Thymus (tissue), 11 donors: ENCODE measurements around the gene DCDC2. TPM values are rescaled to one million over a fixed set of nuclear protein-coding genes. Genes with fewer than 3 reads are reported as not detected.
"Not testable (repeated sequence)": the region's sequence is repeated elsewhere in the genome, so short reads cannot be mapped to it uniquely, and the experiment has no call there.

Experiments
- DNase-seq, 9 donors: peaks; one replicate each; pipeline ENCODE4 v3.0.0-alpha.2; 2013; ENCODE audit warnings: low spot score in 9 of 9, low read depth in 6 of 9, missing footprints in 1 of 9
- H3K27ac ChIP-seq, 2 donors: one replicate each; pipeline ENCODE4 v1.5.1; 2013; ENCODE audit warnings: control low read depth in 1 of 2, low read depth in 1 of 2, low read length in 1 of 2, mild to moderate bottlenecking in 1 of 2, moderate library complexity in 1 of 2
- H3K27me3 ChIP-seq, 2 donors: one replicate each; pipeline ENCODE4 v1.5.1; 2013; ENCODE audit warnings: low read length in 1 of 2; ENCODE audit not compliant: control insufficient read depth in 2 of 2, insufficient read depth in 1 of 2
- H3K36me3 ChIP-seq, 2 donors: one replicate each; pipeline ENCODE4 v1.5.1; 2013; ENCODE audit warnings: low read length in 1 of 2, mild to moderate bottlenecking in 1 of 2, moderate library complexity in 1 of 2; ENCODE audit not compliant: control insufficient read depth in 2 of 2, insufficient read depth in 2 of 2
- H3K4me1 ChIP-seq, 2 donors: one replicate each; pipeline ENCODE4 v1.5.1; 2013; ENCODE audit warnings: low read length in 2 of 2; ENCODE audit not compliant: control insufficient read depth in 2 of 2, insufficient read depth in 2 of 2
- H3K4me3 ChIP-seq, 2 donors: one replicate each; pipeline ENCODE4 v1.5.1; 2013; ENCODE audit warnings: low read length in 2 of 2, control low read depth in 1 of 2, mild to moderate bottlenecking in 1 of 2
- H3K9me3 ChIP-seq, 2 donors: one replicate each; pipeline ENCODE4 v1.5.1; 2013; ENCODE audit warnings: low read length in 1 of 2, mild to moderate bottlenecking in 1 of 2; ENCODE audit not compliant: control insufficient read depth in 2 of 2, insufficient read depth in 1 of 2
- WGBS: extraction: QIAGEN DNeasy Blood & Tissue Kit; methylation state at CpG from one replicate; pipeline ENCODE4 v1.1.7; 2013; 5-methylcytosine and 5-hydroxymethylcytosine counted together
- polyA plus RNA-seq: library from polyadenylated mRNA; stranded (reverse); fragments of 200-250 nt; gene quantifications from one replicate; pipeline ENCODE4 v1.2.3, GENCODE V29; 2013
- total RNA-seq: library from RNA; stranded (reverse); fragments of 120-200 nt; gene quantifications from one replicate; pipeline ENCODE4 v1.2.4, GENCODE V29; 2013
- donor health status: healthy.

The DCDC2 gene
- total and polyA plus RNA-seq, 2 donors, result 0.19 to 0.25 TPM

DNA sequence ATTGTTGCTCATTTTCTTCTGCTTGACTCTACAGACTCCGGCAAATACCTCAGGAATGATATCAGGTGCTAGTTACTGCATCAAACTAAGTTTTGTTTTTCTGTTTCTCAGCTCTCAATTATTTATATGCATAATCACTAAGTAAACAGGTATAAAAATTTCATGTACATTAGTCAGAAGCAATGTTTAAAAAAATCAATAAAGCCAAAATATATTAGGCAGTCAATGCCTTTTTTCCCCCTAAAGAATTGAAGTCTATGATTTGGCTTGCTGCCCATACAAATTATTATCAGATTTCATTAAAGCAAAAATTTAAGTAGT is 24.3 kb upstream of the DCDC2 start:
- Histone ChIP-seq H3K4me1 (no peaks in the 10 kb centered on the region), H3K4me3 (no peak overlapping the region), H3K36me3 (no peaks in the 10 kb centered on the region), H3K27ac (no peak overlapping the region), H3K27me3 (no peaks in the 10 kb centered on the region), H3K9me3 (no peaks in the 10 kb centered on the region)
- no peak for DNase-seq
- WGBS, result 99% methylated on average over 1 of the region's 1 CpG

- no peak overlapping the region for H3K4me3 ChIP-seq
- H3K36me3 ChIP-seq, result no peaks in the 10 kb centered on the region
- over 99% methylated on average over 4 of the region's 4 CpGs for whole genome bisulfite sequencing
- H3K27me3 ChIP-seq, result no peaks in the 10 kb centered on the region
- no peak for DNase-seq
- no peak overlapping the region for H3K27ac ChIP-seq
- no peaks in the 10 kb centered on the region for H3K9me3 ChIP-seq
- no peaks in the 10 kb centered on the region for H3K4me1 ChIP-seq
These were observed 23.8 kb upstream of the DCDC2 start for GRCh38 chr6:24381476-24382219.

- Histone ChIP-seq H3K4me1 (no peaks in the 10 kb centered on the region), H3K9me3 (no peaks in the 10 kb centered on the region), H3K27me3 (no peaks in the 10 kb centered on the region), H3K27ac (no peak overlapping the region), H3K36me3 (no peaks in the 10 kb centered on the region), H3K4me3 (no peak overlapping the region)
- 93% methylated on average over 1 of the region's 1 CpG for WGBS
- DNase-seq, result no peak
These were observed 20.7 kb upstream of the DCDC2 start for GRCh38 chr6:24378473-24379097.

DNA sequence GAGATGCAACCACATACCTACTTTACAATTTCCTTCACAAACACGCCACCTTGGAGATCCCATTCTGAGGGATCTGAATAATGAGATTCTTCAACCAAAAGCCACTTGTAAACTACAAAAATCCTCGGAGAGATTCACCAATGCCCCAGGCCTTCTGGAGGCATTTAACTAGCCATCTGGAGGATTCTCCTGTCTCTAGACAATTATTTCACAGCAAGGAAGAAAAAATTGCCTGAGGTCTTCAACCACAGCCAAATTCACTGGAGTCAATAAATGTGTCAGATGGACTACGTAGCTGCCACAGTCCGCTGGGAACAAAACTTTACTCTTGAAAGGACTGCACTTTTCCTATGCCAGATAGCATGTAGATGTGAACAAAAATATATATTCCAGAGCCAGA is 19.0 kb upstream of the DCDC2 start:
- Histone ChIP-seq H3K27me3 (no peaks in the 10 kb centered on the region), H3K36me3 (no peaks in the 10 kb centered on the region), H3K9me3 (no peaks in the 10 kb centered on the region), H3K27ac (no peak overlapping the region), H3K4me1 (no peaks in the 10 kb centered on the region), H3K4me3 (no peak overlapping the region)
- WGBS, result 92% methylated on average over 4 of the region's 4 CpGs
- no peak for DNase-seq

DNA sequence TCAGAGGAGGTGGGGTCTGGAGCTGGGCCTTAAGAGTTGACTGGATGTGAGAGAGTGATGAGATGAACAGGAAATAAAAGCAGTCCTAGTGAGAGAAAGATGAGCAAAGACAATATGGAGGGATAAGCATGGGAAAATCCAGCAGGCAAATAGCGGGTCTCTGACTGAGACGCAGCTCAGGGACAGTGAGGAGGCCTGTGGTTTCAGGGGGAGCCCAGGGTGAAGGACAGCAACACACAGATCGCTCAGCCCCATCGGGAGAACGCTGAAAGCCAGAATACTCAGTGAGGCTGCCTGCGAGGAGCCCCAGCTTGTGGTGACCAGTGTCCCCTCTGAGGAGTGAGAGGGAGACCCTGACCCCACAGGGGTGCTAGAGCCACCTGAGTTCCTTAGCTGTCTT is 16.8 kb upstream of the DCDC2 start:
- 97% methylated on average over 6 of the region's 6 CpGs for WGBS
- Histone ChIP-seq H3K4me3 (no peak overlapping the region), H3K27me3 (no peaks in the 10 kb centered on the region), H3K9me3 (no peaks in the 10 kb centered on the region), H3K27ac (no peak overlapping the region), H3K4me1 (no peaks in the 10 kb centered on the region), H3K36me3 (no peaks in the 10 kb centered on the region)
- DNase-seq, result no peak

- 82% methylated on average over 8 of the region's 8 CpGs for WGBS
- H3K4me1 ChIP-seq, DNase-seq, H3K4me3 ChIP-seq, H3K9me3 ChIP-seq, H3K27ac ChIP-seq, H3K36me3 ChIP-seq, H3K27me3 ChIP-seq: not testable (repeated sequence)
These were observed 7.3 kb upstream of the DCDC2 start for GRCh38 chr6:24365103-24365633.

- DNase-seq, H3K27ac ChIP-seq, H3K4me3 ChIP-seq, H3K36me3 ChIP-seq: not testable (repeated sequence)
- H3K27me3 ChIP-seq, result peaks cover 13 to 21% of the 10 kb centered on the region in 2 donors
- H3K9me3 ChIP-seq, result peaks cover 0 to 12% of the 10 kb centered on the region in 2 donors
- WGBS, result 95% methylated on average over 5 of the region's 5 CpGs
- peaks cover 5 to 17% of the 10 kb centered on the region in 2 donors for H3K4me1 ChIP-seq
These were observed 4.5 kb upstream of the DCDC2 start for GRCh38 chr6:24362363-24362762.

DNA sequence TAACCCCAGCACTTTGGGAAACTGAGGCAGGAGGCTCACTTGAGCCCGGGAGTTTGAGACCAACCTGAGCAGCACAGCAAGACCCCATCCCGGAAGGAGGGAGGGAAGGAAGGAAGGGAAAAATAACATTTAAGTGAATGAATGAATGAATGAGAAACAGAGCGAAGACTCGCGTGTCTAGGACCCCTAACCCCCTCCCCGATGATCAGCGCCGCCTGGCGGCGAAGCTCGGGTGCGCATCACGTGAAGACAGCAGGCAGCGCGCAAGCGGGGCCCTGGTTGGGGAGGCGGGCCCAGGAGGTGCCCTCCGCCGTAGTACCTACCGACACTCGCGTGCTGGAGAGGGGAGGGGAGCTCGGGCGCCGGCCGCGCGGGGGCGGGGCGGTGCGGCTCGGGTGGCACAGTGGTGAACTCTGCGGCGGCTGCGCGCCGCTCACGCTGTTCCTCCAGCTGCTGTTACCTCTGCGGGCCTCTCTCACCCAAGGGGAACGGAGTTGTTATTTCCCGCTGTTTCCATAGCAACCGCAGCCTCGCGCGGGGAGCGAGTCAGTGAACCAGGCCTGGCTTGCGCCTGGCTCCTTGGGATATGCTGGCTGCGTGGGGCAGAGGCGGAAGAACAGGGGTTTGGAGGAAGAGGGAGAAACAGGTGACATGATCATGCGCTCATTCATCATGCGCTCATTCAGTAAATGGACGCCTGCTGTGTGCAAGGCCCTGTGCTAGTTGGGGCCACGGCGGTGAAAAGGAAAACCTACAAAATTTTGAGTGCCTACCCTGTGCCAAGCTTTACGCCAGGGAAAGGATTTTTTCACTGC is 2.0 kb upstream of the DCDC2 start:
- no peaks in the 10 kb centered on the region for H3K36me3 ChIP-seq
- DNase-seq, result peak; percentile 48 to 88 (median 75)
- peak overlapping the region; percentile 32 to 44 for H3K4me3 ChIP-seq
- H3K9me3 ChIP-seq, result peaks cover 0 to 13% of the 10 kb centered on the region in 2 donors
- WGBS, result 7% methylated on average over 55 of the region's 55 CpGs
- H3K27me3 ChIP-seq, result peaks cover 22 to 36% of the 10 kb centered on the region in 2 donors
- no peak overlapping the region for H3K27ac ChIP-seq
- peaks cover 5 to 17% of the 10 kb centered on the region in 2 donors for H3K4me1 ChIP-seq
